ENCODE data around the gene SCFD2. TPM values are rescaled to one million over a fixed set of nuclear protein-coding genes. Genes with fewer than 3 reads are reported as not detected.
"Not testable (repeated sequence)": the region's sequence is repeated elsewhere in the genome, so short reads cannot be mapped to it uniquely, and the experiment has no call there.

The SCFD2 gene
- total RNA-seq, 1 experiment from 2014 or later, result 27.6 TPM

GRCh38 chr4:53346392-53346791 lies 19.5 kb downstream of the SCFD2 start:
- not testable (repeated sequence) for DNase-seq (ENCODE audit: low read depth)

- not testable (repeated sequence) for DNase-seq (ENCODE audit: low read depth)
Measured at GRCh38 chr4:53340145-53340544, 25.7 kb downstream of the SCFD2 start.

GRCh38 chr4:53334916-53335315 lies 30.9 kb downstream of the SCFD2 start:
- not testable (repeated sequence) for DNase-seq (ENCODE audit: low read depth)

GRCh38 chr4:53326535-53326934 lies 39.3 kb downstream of the SCFD2 start:
- no peak for DNase-seq (ENCODE audit: low read depth)

GRCh38 chr4:53322696-53323095 lies 43.2 kb downstream of the SCFD2 start:
- peak; percentile 24 for DNase-seq (ENCODE audit: low read depth)

- no peak for DNase-seq (ENCODE audit: low read depth)
Measured at GRCh38 chr4:53321984-53322289, 43.9 kb downstream of the SCFD2 start.

GRCh38 chr4:53321151-53321983 lies 44.5 kb downstream of the SCFD2 start:
- DNase-seq (ENCODE audit: low read depth), result peak; percentile 89

- peak; percentile 8 for DNase-seq (ENCODE audit: low read depth)
Measured at GRCh38 chr4:53315300-53315699, 50.6 kb downstream of the SCFD2 start.

GRCh38 chr4:53314252-53314651 lies 51.6 kb downstream of the SCFD2 start:
- DNase-seq (ENCODE audit: low read depth), result peak; percentile 32

GRCh38 chr4:53313510-53313909 lies 52.4 kb downstream of the SCFD2 start:
- peak; percentile 76 for DNase-seq (ENCODE audit: low read depth)

GRCh38 chr4:53309321-53310040 lies 56.4 kb downstream of the SCFD2 start:
- peak; percentile 44 for DNase-seq (ENCODE audit: low read depth)

GRCh38 chr4:53307819-53308780 lies 57.8 kb downstream of the SCFD2 start:
- DNase-seq (ENCODE audit: low read depth), result peak; percentile 83

- DNase-seq (ENCODE audit: low read depth), result no peak
Measured at GRCh38 chr4:53307210-53307609, 58.7 kb downstream of the SCFD2 start.

- DNase-seq (ENCODE audit: low read depth), result peak; percentile 95
Measured at GRCh38 chr4:53306729-53307128, 59.1 kb downstream of the SCFD2 start.

- not testable (repeated sequence) for DNase-seq (ENCODE audit: low read depth)
Measured at GRCh38 chr4:53292209-53292608, 73.7 kb downstream of the SCFD2 start.

GRCh38 chr4:53281438-53281837 lies 84.4 kb downstream of the SCFD2 start:
- no peak for DNase-seq (ENCODE audit: low read depth)

GRCh38 chr4:53280846-53281245 lies 85.0 kb downstream of the SCFD2 start:
- DNase-seq (ENCODE audit: low read depth), result no peak

GRCh38 chr4:53274609-53275268 lies 91.1 kb downstream of the SCFD2 start:
- no peak for DNase-seq (ENCODE audit: low read depth)

GRCh38 chr4:53273726-53274125 lies 92.1 kb downstream of the SCFD2 start:
- DNase-seq (ENCODE audit: low read depth), result peak; percentile 33

- DNase-seq (ENCODE audit: low read depth), result peak; percentile 40
Measured at GRCh38 chr4:53267026-53267425, 98.8 kb downstream of the SCFD2 start.

- DNase-seq (ENCODE audit: low read depth), result not testable (repeated sequence)
Measured at GRCh38 chr4:53255986-53256385, 109.9 kb downstream of the SCFD2 start.
